K562 (cell line): ENCODE measurements around the gene LSR. TPM values are rescaled to one million over a fixed set of nuclear protein-coding genes. Genes with fewer than 3 reads are reported as not detected.

Experiments used
- ATF1 ChIP-seq, 2 experiments: fragments of 450-650 bp in 1 of 2; IDR thresholded peaks; 2 replicates each; pipeline ENCODE4 v1.6.1; 2016; ENCODE audit warnings: missing compliant biosample characterization in 1 of 2, missing genetic modification characterization in 1 of 2
- BACH1 ChIP-seq: fragments of 200-800 bp; sonication (Bioruptor generic); IDR thresholded peaks from 2 replicates; pipeline ENCODE4 v1.6.1; 2016; ENCODE audit warnings: missing genetic modification characterization, missing compliant biosample characterization
- CEBPB ChIP-seq: fragments of 450-650 bp; IDR thresholded peaks from 2 replicates; pipeline ENCODE4 v1.6.1; 2016; ENCODE audit warnings: missing genetic modification characterization, missing compliant biosample characterization
- COPS2 ChIP-seq: fragments of 450-650 bp; conservative IDR thresholded peaks from 2 replicates; pipeline ENCODE4 v1.6.1; 2016; ENCODE audit warnings: mild to moderate bottlenecking, moderate library complexity
- ELF4 ChIP-seq: fragments of 450-650 bp; formaldehyde crosslinking; IDR thresholded peaks from 2 replicates; pipeline ENCODE4 v1.4.0; 2022; ENCODE audit warnings: missing genetic modification characterization
- ETV6 ChIP-seq, 3 experiments: fragments of 150-350 bp in 1 of 3; sonication (generic) in 1 of 3; formaldehyde crosslinking in 1 of 3; IDR thresholded peaks; 2 replicates each; pipeline versions ENCODE4 v1.6.1 to v1.8.0; 2014 to 2022; ENCODE audit warnings: borderline replicate concordance in 2 of 3, low read depth in 2 of 3, antibody characterized with exemption in 1 of 3, low read length in 1 of 3, mild to moderate bottlenecking in 1 of 3, missing genetic modification reagents in 1 of 3
- GTF2F1 ChIP-seq: IDR thresholded peaks from 2 replicates; pipeline ENCODE4 v1.6.1; 2011; ENCODE audit warnings: low read depth, low read length, improper control_type of control experiment
- HNRNPUL1 ChIP-seq: fragments of 200-400 bp; formaldehyde crosslinking; IDR thresholded peaks from 2 replicates; pipeline ENCODE4 v1.6.1; 2017; ENCODE audit warnings: low read length
- NR2F6 ChIP-seq: fragments of 450-650 bp; formaldehyde crosslinking; IDR thresholded peaks from 2 replicates; pipeline ENCODE4 v1.4.0; 2020; ENCODE audit warnings: mild to moderate bottlenecking
- NUFIP1 ChIP-seq: fragments of 450-650 bp; IDR thresholded peaks from 2 replicates; pipeline ENCODE4 v1.6.1; 2018; ENCODE audit not compliant: partially characterized antibody
- PHB2 ChIP-seq: fragments of 450-650 bp; IDR thresholded peaks from 2 replicates; pipeline ENCODE4 v1.6.1; 2017; ENCODE audit warnings: low read depth
- TBP ChIP-seq: optimal IDR thresholded peaks from 2 replicates; pipeline ENCODE3; 2011; ENCODE audit warnings: low read depth, low read length, improper control_type of control experiment
- ZNF311 ChIP-seq: fragments of 250-450 bp; sonication (Bioruptor Pico); IDR thresholded peaks from 2 replicates; pipeline ENCODE4 v1.4.0; 2020; ENCODE audit warnings: mild to moderate bottlenecking, moderate library complexity
- ZNF347 ChIP-seq: fragments of 450-650 bp; formaldehyde crosslinking; IDR thresholded peaks from 2 replicates; pipeline ENCODE4 v1.4.0; 2020; ENCODE audit warnings: low read depth, mild to moderate bottlenecking, moderate library complexity
- ZNF57 ChIP-seq: fragments of 450-650 bp; formaldehyde crosslinking; IDR thresholded peaks from 2 replicates; pipeline ENCODE4 v1.4.0; 2020; ENCODE audit warnings: mild to moderate bottlenecking, moderate library complexity
- ZNF79 ChIP-seq: fragments of 250-450 bp; sonication (Bioruptor Pico); IDR thresholded peaks from 2 replicates; pipeline ENCODE4 v1.4.0; 2020; ENCODE audit warnings: low read depth, mild to moderate bottlenecking, moderate library complexity
- polyA plus RNA-seq, 8 experiments: library from polyadenylated mRNA; depleted of rRNA in 4 of 8; stranded (reverse) in 5 of 8; unstranded in 3 of 8; fragments of >200 nt; fragmentation: Nextera tagmentation in 2 of 8; fragmentation: Illumina TruSeq in 1 of 8; extraction: Ambion mirVana in 2 of 8; extraction: Trizol in 1 of 8; gene quantifications; 2 replicates each; pipeline versions ENCODE4 v1.2.1 to v1.2.3, GENCODE V29; 2011 to 2014; ENCODE audit warnings: inconsistent platforms in 1 of 8, missing spikeins in 1 of 8
- total RNA-seq, 7 experiments: library from RNA; depleted of rRNA in 6 of 7; stranded (reverse); fragments of >200 nt in 6 of 7; fragmentation: Illumina TruSeq in 2 of 7; extraction: Trizol in 2 of 7; gene quantifications; 2 replicates each; pipeline versions ENCODE4 v1.2.1 to v1.2.3, GENCODE V29; 2011 to 2021; ENCODE audit warnings: low replicate concordance in 1 of 7
- TF ChIP-seq, protein P1 (sequence below): fragments of 450-650 bp; formaldehyde crosslinking; IDR thresholded peaks from 2 replicates; pipeline ENCODE4 v1.4.0; 2020; ENCODE audit warnings: mild to moderate bottlenecking, moderate library complexity
- TF ChIP-seq, protein P2 (sequence below): fragments of 450-650 bp; IDR thresholded peaks from 2 replicates; pipeline ENCODE4 v1.6.1; 2017; ENCODE audit warnings: antibody characterized with exemption
- TF ChIP-seq, protein P3 (sequence below): fragments of 450-650 bp; formaldehyde crosslinking; IDR thresholded peaks from 2 replicates; pipeline ENCODE4 v1.4.0; 2020; ENCODE audit warnings: mild to moderate bottlenecking, moderate library complexity
- TF ChIP-seq, protein P4 (sequence below): fragments of 450-650 bp; IDR thresholded peaks from 2 replicates; pipeline ENCODE4 v1.6.1; 2016; ENCODE audit warnings: missing biosample characterization, missing genetic modification characterization
- TF ChIP-seq, protein P5 (sequence below), 2 experiments: fragments of 450-650 bp in 1 of 2; sonication (generic) in 1 of 2; formaldehyde crosslinking; conservative IDR thresholded peaks; 2 replicates each; pipeline versions ENCODE4 v1.4.0 to v1.8.1; 2020 to 2022; ENCODE audit warnings: mild to moderate bottlenecking in 1 of 2, missing genetic modification reagents in 1 of 2

LSR gene
- total and polyA plus RNA-seq, 9 of the 15 experiments (the other 6 are each of a cell fraction or from before 2014, with no cell fraction given), result 0.44 to 87.9 (median 28.0) TPM

DNA sequence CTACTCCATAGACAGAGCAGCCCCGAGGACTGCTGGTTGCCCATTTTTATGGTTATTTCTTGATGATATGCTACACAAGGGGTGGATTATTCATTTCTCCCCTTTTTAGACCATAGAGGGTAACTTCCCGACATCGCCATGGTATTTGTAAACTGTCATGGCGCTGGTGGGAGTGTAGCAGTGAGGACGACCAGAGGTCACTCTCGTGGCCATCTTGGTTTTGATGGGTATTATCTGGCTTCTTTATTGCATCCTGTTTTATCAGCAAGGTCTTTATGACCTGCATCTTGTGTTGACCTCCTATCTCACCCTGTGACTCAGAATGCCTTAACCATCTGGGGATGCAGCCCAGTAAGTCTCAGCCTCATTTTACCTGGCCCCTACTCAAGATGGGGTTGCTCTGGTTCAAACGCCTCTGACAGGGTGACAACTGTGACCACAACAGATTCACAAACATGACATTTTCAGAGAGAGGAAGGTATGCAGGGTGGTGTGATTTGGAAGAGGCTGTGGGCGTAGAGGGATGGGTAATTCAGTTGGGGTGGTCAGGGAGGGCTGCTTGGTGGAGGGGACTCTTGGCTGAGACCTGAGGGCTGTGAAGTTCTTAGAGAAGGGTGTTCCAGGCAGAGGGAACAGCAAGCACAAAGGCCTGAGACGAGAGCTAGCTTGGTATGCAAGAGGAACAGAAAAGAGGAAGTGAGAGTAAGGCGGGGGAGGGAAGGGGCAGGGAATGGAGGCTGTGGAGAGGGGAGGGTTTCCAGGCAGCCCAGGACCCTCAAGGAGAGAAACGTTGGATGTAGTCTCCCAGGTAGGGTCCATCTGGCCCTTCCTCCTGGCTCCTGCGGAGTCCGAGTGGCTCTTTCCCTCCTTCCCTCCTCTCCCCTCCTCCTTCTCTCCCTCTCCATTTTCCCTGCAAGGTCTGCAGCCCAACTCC lies 43.7 kb upstream of the LSR start (continued):
- peak; percentile 66; the same call in 1 of the 2 replicates for TF ChIP-seq NR2F6
- TF ChIP-seq, protein P1, sequence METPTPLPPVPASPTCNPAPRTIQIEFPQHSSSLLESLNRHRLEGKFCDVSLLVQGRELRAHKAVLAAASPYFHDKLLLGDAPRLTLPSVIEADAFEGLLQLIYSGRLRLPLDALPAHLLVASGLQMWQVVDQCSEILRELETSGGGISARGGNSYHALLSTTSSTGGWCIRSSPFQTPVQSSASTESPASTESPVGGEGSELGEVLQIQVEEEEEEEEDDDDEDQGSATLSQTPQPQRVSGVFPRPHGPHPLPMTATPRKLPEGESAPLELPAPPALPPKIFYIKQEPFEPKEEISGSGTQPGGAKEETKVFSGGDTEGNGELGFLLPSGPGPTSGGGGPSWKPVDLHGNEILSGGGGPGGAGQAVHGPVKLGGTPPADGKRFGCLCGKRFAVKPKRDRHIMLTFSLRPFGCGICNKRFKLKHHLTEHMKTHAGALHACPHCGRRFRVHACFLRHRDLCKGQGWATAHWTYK, result peak; percentile 98
- TF ChIP-seq NUFIP1, result peak; percentile 82
- peak; percentile 45; the same call in 1 of the 2 replicates for TF ChIP-seq CEBPB (tag)
- TF ChIP-seq ZNF79 (CRISPR knock-in tag), result peak; percentile 95
- TF ChIP-seq, protein P2, sequence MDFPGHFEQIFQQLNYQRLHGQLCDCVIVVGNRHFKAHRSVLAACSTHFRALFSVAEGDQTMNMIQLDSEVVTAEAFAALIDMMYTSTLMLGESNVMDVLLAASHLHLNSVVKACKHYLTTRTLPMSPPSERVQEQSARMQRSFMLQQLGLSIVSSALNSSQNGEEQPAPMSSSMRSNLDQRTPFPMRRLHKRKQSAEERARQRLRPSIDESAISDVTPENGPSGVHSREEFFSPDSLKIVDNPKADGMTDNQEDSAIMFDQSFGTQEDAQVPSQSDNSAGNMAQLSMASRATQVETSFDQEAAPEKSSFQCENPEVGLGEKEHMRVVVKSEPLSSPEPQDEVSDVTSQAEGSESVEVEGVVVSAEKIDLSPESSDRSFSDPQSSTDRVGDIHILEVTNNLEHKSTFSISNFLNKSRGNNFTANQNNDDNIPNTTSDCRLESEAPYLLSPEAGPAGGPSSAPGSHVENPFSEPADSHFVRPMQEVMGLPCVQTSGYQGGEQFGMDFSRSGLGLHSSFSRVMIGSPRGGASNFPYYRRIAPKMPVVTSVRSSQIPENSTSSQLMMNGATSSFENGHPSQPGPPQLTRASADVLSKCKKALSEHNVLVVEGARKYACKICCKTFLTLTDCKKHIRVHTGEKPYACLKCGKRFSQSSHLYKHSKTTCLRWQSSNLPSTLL, result no peak
- TF ChIP-seq, protein P3, sequence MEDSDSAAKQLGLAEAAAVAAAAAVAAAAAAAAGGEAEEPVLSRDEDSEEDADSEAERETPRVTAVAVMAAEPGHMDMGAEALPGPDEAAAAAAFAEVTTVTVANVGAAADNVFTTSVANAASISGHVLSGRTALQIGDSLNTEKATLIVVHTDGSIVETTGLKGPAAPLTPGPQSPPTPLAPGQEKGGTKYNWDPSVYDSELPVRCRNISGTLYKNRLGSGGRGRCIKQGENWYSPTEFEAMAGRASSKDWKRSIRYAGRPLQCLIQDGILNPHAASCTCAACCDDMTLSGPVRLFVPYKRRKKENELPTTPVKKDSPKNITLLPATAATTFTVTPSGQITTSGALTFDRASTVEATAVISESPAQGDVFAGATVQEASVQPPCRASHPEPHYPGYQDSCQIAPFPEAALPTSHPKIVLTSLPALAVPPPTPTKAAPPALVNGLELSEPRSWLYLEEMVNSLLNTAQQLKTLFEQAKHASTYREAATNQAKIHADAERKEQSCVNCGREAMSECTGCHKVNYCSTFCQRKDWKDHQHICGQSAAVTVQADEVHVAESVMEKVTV (CRISPR knock-in tag), result peak; percentile 34; the same call in 1 of the 2 replicates
- peak; percentile 33 for TF ChIP-seq ZNF57
- TF ChIP-seq ELF4 (CRISPR knock-in tag), result peak; percentile 97
- no peak for TF ChIP-seq COPS2
- TF ChIP-seq, protein P4, sequence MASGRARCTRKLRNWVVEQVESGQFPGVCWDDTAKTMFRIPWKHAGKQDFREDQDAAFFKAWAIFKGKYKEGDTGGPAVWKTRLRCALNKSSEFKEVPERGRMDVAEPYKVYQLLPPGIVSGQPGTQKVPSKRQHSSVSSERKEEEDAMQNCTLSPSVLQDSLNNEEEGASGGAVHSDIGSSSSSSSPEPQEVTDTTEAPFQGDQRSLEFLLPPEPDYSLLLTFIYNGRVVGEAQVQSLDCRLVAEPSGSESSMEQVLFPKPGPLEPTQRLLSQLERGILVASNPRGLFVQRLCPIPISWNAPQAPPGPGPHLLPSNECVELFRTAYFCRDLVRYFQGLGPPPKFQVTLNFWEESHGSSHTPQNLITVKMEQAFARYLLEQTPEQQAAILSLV (tag), result peak; percentile 98
- TF ChIP-seq ZNF347 (CRISPR knock-in tag), result 0 out of 2 replicates have a peak, but pooled peaks have one; percentile 74
- TF ChIP-seq, protein P5, sequence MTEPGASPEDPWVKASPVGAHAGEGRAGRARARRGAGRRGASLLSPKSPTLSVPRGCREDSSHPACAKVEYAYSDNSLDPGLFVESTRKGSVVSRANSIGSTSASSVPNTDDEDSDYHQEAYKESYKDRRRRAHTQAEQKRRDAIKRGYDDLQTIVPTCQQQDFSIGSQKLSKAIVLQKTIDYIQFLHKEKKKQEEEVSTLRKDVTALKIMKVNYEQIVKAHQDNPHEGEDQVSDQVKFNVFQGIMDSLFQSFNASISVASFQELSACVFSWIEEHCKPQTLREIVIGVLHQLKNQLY (CRISPR knock-in tag; conservative IDR thresholded peaks at IDR 0.05), result no peak
- peak; percentile 94 for TF ChIP-seq BACH1 (tag)
- no peak for TF ChIP-seq PHB2
- TF ChIP-seq ETV6 (IDR thresholded peaks at IDR 0.05; ENCODE audit: borderline replicate concordance in 1 of 2, low read depth in 2 of 2, low read length in 1 of 2), result no peak
- no peak for TF ChIP-seq ETV6 (CRISPR knock-in tag; IDR thresholded peaks at IDR 0.05; ENCODE audit: borderline replicate concordance)
- TF ChIP-seq GTF2F1, result no peak
- no peak for TF ChIP-seq HNRNPUL1
- TF ChIP-seq ZNF311, result peak; percentile 97
- TF ChIP-seq ATF1 (CRISPR knock-in tag; IDR thresholded peaks at IDR 0.05), result no peak
- TF ChIP-seq ATF1 (tag; IDR thresholded peaks at IDR 0.05), result peak; percentile 70
- no peak for TF ChIP-seq TBP
